Keratinocyte (primary cell): Measurements from ENCODE around the gene GRM7.

Source experiments
- EZH2 ChIP-seq: IDR thresholded peaks from one replicate; pipeline ENCODE4 v1.6.1; 2012; ENCODE audit warnings: inconsistent platforms, mild to moderate bottlenecking, low read length, moderate library complexity
- TF ChIP-seq, protein P1 (sequence below), 3 experiments: IDR thresholded peaks in 1 of 3; conservative IDR thresholded peaks in 1 of 3; optimal IDR thresholded peaks in 1 of 3; 2 replicates in 2 of 3; 3 replicates in 1 of 3; pipeline versions ENCODE3 to v1.5.1; 2011; ENCODE audit warnings: low read length in 3 of 3, mild to moderate bottlenecking in 3 of 3, moderate library complexity in 2 of 3, control low read depth in 1 of 3, inconsistent platforms in 1 of 3; ENCODE audit not compliant: insufficient read depth in 2 of 3; ENCODE audit errors: extremely low read depth in 1 of 3

DNA sequence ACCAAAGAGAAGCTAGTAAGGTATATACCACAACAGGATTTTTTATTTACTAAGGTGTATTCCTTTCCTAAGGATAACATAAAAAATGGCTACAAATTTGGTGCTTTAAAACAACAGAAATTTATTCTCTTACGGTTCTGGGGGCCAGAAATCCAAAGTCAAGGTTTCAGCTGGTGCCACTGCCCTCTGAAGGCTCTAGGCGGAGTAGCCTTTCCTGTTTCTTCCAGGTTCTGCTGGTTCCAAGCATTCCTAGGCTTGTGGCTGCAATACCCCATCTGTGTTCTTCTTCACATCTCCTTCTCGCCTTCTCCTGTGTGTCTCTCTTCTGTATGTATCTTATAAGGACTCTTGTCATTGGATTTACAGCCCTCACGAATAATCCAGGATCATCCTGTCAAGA is 549.9 kb downstream of the GRM7 start:
- TF ChIP-seq, protein P1, sequence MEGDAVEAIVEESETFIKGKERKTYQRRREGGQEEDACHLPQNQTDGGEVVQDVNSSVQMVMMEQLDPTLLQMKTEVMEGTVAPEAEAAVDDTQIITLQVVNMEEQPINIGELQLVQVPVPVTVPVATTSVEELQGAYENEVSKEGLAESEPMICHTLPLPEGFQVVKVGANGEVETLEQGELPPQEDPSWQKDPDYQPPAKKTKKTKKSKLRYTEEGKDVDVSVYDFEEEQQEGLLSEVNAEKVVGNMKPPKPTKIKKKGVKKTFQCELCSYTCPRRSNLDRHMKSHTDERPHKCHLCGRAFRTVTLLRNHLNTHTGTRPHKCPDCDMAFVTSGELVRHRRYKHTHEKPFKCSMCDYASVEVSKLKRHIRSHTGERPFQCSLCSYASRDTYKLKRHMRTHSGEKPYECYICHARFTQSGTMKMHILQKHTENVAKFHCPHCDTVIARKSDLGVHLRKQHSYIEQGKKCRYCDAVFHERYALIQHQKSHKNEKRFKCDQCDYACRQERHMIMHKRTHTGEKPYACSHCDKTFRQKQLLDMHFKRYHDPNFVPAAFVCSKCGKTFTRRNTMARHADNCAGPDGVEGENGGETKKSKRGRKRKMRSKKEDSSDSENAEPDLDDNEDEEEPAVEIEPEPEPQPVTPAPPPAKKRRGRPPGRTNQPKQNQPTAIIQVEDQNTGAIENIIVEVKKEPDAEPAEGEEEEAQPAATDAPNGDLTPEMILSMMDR (optimal IDR thresholded peaks at IDR 0.05 in 1 of 3, IDR thresholded peaks at IDR 0.05 in 1 of 3, conservative IDR thresholded peaks at IDR 0.05 in 1 of 3; ENCODE audit: extremely low read depth in 1 of 3, insufficient read depth in 2 of 3, low read length in 3 of 3) = no peak
- no peak for TF ChIP-seq EZH2
